ENCODE data around the gene PSMD12.

The PSMD12 gene

DNA sequence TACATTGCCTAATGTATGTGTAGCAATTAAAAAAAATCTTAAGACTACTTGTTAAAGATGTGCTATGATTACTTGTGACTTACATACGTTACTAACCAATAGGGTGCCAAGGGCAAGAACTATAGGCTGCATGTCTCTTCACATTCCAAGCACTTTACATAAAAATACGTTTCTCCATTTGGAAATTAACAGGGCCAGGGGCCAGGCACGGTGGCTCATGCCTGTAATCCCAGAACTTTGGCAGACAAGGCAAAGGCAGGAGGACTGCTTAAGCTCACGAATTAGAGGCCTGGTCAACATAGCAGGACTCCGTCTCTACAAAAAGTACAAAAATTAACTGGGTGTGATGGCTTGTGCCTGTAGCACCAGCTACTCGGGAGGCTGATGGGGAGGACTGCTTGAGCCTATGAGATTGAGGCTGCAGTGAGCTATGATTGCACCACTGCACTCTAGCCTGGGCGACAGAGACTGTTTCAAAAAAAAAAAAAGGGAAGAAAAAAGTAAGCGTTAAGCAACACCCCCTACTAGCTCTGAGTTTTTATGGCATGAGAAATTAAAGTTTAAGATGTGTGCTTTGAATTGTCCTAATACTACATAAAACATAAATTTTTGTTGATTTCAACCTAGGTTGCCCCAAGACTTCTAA lies 12.3 kb downstream of the PSMD12 start:
- TF ChIP-seq FOXP2 (optimal IDR thresholded peaks at IDR 0.05; ENCODE audit: borderline replicate concordance, extremely low read depth, extremely low read length, insufficient read depth), result no peak

- no peak for TF ChIP-seq SIN3A (IDR thresholded peaks at IDR 0.05; ENCODE audit: borderline replicate concordance, insufficient read depth, low read length)
- TF ChIP-seq FOXP2 (optimal IDR thresholded peaks at IDR 0.05; ENCODE audit: borderline replicate concordance, extremely low read depth, extremely low read length, insufficient read depth), result no peak
- TF ChIP-seq POLR2AphosphoS5 (IDR thresholded peaks at IDR 0.05; ENCODE audit: low read depth, low read length), result no peak
- TF ChIP-seq REST (IDR thresholded peaks at IDR 0.05; ENCODE audit: insufficient read depth in 1 of 2, low read depth in 2 of 2, low read length in 2 of 2), result no peak
- no peak for TF ChIP-seq TAF1 (IDR thresholded peaks at IDR 0.05; ENCODE audit: borderline replicate concordance, insufficient read depth, low read length)
Measured at GRCh38 chr17:67353161-67353560, 13.2 kb downstream of the PSMD12 start.

- no peak for TF ChIP-seq REST (IDR thresholded peaks at IDR 0.05; ENCODE audit: insufficient read depth in 1 of 2, low read depth in 2 of 2, low read length in 2 of 2)
- 0 out of 2 replicates have a peak, but pooled peaks have one; percentile 30 for TF ChIP-seq POLR2AphosphoS5 (IDR thresholded peaks at IDR 0.05; ENCODE audit: low read depth, low read length)
Measured at GRCh38 chr17:67349420-67349819, 17.0 kb downstream of the PSMD12 start.

DNA sequence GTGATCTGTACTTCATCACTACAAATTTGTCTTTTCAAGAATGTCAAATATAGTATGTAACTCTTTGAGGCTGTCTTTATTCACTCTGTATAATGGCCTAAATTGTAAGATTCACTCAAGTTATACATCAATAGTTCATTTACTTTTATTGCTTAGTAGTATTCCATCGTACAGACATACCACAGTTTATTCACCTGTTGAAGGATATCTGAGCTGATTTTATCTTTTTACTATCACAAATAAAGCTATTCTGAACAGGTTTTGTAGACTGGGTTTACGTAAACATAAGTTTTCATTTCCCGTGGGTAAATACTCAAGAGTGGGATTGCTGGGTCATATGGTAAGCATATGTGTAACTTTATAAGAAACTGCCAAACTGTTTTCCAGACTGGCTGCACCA lies 18.6 kb downstream of the PSMD12 start:
- TF ChIP-seq SIN3A (IDR thresholded peaks at IDR 0.05; ENCODE audit: borderline replicate concordance, insufficient read depth, low read length), result no peak
- no peak for TF ChIP-seq POLR2AphosphoS5 (IDR thresholded peaks at IDR 0.05; ENCODE audit: low read depth, low read length)
- no peak for TF ChIP-seq TAF1 (IDR thresholded peaks at IDR 0.05; ENCODE audit: borderline replicate concordance, insufficient read depth, low read length)
- TF ChIP-seq REST (IDR thresholded peaks at IDR 0.05; ENCODE audit: insufficient read depth in 1 of 2, low read depth in 2 of 2, low read length in 2 of 2), result no peak
- no peak for TF ChIP-seq FOXP2 (optimal IDR thresholded peaks at IDR 0.05; ENCODE audit: borderline replicate concordance, extremely low read depth, extremely low read length, insufficient read depth)

GRCh38 chr17:67343237-67343636 lies 23.1 kb downstream of the PSMD12 start:
- TF ChIP-seq FOXP2 (optimal IDR thresholded peaks at IDR 0.05; ENCODE audit: borderline replicate concordance, extremely low read depth, extremely low read length, insufficient read depth) (no peak), POLR2AphosphoS5 (IDR thresholded peaks at IDR 0.05; ENCODE audit: low read depth, low read length) (no peak)

DNA sequence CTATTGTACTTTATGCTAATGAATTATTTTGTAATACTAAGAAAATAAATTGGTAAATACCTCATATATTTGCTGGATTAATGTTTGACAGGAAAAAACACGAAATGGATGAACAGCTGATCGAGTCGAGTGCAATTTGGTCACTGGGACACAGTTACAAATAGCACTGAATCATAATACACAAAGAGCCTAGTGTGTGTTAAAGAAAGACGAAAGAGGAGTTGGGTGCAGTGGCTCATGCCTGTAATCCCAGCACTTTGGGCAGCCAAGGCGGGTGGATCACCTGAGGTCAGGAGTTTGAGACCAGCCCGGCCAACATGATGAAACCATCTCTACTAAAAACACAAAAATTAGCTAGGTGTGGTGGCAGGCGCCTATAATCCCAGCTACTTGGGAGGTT lies 28.0 kb downstream of the PSMD12 start:
- peak; percentile 38; the same call in 1 of the 2 replicates for TF ChIP-seq POLR2AphosphoS5 (IDR thresholded peaks at IDR 0.05; ENCODE audit: low read depth, low read length)

GRCh38 chr17:67336859-67337258 lies 29.5 kb downstream of the PSMD12 start:
- TF ChIP-seq POLR2AphosphoS5 (IDR thresholded peaks at IDR 0.05; ENCODE audit: low read depth, low read length), result 0 out of 2 replicates have a peak, but pooled peaks have one; percentile 18
- TF ChIP-seq REST (IDR thresholded peaks at IDR 0.05; ENCODE audit: insufficient read depth in 1 of 2, low read depth in 2 of 2, low read length in 2 of 2), result no peak

Data from PFSK-1 (cell line).